ENCODE measurements around the gene DERA. TPM values are rescaled to one million over a fixed set of nuclear protein-coding genes. Genes with fewer than 3 reads are reported as not detected.

The DERA gene
- total RNA-seq, 1 donor from 2014 or later: 52.6 TPM

GRCh38 chr12:15928870-15929571 is 17.9 kb downstream of the DERA start:
- DNase-seq (ENCODE audit: low read depth): no peak
- TF ChIP-seq, protein P1, sequence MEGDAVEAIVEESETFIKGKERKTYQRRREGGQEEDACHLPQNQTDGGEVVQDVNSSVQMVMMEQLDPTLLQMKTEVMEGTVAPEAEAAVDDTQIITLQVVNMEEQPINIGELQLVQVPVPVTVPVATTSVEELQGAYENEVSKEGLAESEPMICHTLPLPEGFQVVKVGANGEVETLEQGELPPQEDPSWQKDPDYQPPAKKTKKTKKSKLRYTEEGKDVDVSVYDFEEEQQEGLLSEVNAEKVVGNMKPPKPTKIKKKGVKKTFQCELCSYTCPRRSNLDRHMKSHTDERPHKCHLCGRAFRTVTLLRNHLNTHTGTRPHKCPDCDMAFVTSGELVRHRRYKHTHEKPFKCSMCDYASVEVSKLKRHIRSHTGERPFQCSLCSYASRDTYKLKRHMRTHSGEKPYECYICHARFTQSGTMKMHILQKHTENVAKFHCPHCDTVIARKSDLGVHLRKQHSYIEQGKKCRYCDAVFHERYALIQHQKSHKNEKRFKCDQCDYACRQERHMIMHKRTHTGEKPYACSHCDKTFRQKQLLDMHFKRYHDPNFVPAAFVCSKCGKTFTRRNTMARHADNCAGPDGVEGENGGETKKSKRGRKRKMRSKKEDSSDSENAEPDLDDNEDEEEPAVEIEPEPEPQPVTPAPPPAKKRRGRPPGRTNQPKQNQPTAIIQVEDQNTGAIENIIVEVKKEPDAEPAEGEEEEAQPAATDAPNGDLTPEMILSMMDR (conservative IDR thresholded peaks at IDR 0.05; ENCODE audit: low read depth, low read length): no peak
- no peak overlapping the region for H3K4me3 ChIP-seq (ENCODE audit: low read depth, low read length)

DNA sequence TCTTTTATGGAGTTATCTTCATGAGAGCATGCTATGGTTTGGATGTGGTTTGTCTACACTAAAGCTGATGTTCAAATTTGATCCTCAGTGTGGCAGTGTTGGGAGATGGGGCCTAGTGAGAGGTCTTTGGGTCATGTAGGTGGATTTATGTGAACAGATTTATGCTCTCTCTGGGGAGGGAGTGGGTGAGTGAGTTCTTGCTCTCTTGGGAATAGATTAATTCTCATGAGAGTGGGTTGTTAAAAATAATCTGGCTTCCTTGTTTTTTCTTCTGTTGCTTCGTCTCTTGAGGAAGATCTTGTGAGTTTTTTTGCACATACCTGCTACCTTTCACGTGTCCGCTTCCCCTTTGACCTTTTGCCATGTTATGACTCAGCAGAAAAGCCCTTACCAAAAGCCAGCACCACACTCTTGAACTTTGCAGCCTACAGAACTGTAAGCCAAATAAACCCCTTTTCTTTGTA is 20.5 kb downstream of the DERA start:
- DNase-seq (ENCODE audit: low read depth): no peak
- TF ChIP-seq, protein P1 (conservative IDR thresholded peaks at IDR 0.05; ENCODE audit: low read depth, low read length): peak; percentile 38

GRCh38 chr12:15932327-15932726 is 21.2 kb downstream of the DERA start:
- TF ChIP-seq, protein P1 (conservative IDR thresholded peaks at IDR 0.05; ENCODE audit: low read depth, low read length): no peak
- H3K4me3 ChIP-seq (ENCODE audit: low read depth, low read length): no peak overlapping the region
- no peak for DNase-seq (ENCODE audit: low read depth)

More for the DNA sequence above, 20.5 kb downstream of the DERA start:
- H3K4me3 ChIP-seq (ENCODE audit: low read depth, low read length): no peak overlapping the region

GRCh38 chr12:15932971-15933370 is 21.8 kb downstream of the DERA start:
- TF ChIP-seq, protein P1 (conservative IDR thresholded peaks at IDR 0.05; ENCODE audit: low read depth, low read length): no peak
- no peak overlapping the region for H3K4me3 ChIP-seq (ENCODE audit: low read depth, low read length)
- no peak for DNase-seq (ENCODE audit: low read depth)

GRCh38 chr12:15933751-15934150 is 22.6 kb downstream of the DERA start:
- no peak overlapping the region for H3K4me3 ChIP-seq (ENCODE audit: low read depth, low read length)
- no peak for DNase-seq (ENCODE audit: low read depth)
- TF ChIP-seq, protein P1 (conservative IDR thresholded peaks at IDR 0.05; ENCODE audit: low read depth, low read length): no peak

DNA sequence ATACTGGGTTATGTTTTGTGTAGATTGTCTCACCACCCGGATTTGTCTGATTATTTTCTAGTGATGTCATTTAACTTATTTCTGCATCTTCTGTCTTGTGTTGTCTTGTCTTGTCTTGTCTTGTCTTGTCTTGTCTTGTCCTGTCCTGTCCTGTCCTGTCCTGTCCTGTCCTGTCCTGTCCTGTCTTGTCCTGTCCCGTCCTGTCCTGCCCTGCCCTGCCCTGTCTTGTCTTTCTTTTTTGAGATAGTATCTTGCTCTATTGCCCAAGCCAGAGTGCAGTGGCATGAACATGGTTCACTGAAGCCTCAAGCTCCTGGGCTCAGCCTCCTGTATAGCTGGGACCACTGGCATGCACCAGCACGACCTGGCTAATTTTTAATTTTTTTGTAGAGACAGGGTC is 25.6 kb downstream of the DERA start:
- DNase-seq (ENCODE audit: low read depth): no peak
- H3K4me3 ChIP-seq (ENCODE audit: low read depth, low read length): no peak overlapping the region
- TF ChIP-seq, protein P1 (conservative IDR thresholded peaks at IDR 0.05; ENCODE audit: low read depth, low read length): no peak

DNA sequence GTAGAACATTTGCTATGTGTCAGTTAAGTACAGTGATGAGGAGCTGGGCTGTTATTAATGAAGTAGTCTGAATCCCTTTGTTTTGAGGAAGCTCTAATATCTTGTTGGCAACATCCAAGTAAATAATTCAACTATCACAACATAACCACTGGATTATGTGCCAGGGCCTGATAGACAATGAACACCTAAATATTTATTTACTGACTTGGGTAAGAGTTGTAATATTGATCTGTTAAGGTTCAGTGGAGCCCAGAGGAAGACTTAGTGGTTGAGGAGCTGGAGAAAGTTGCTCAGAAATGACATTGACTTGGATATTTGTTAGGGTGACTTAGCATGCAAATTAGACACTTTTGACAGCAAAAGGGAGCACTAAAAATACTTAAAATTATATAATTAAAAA is 26.8 kb downstream of the DERA start:
- TF ChIP-seq, protein P1 (conservative IDR thresholded peaks at IDR 0.05; ENCODE audit: low read depth, low read length): no peak
- no peak for DNase-seq (ENCODE audit: low read depth)
- no peak overlapping the region for H3K4me3 ChIP-seq (ENCODE audit: low read depth, low read length)

Measured in epithelial cell of proximal tubule (primary cell).